K562 (cell line): ENCODE data around the gene NRROS. TPM values are rescaled to one million over a fixed set of nuclear protein-coding genes. Genes with fewer than 3 reads are reported as not detected.

Source experiments
- ATAC-seq: fragments of 200-7000 bp; cut with Tn5 transposase; 3 replicates; pipeline ENCODE4 v1.9.1; 2020; ENCODE audit warnings: moderate library complexity
- BruUV-seq: library from RNA; stranded (reverse); fragments of 400-500 nt; replicated peaks from 2 replicates; lab custom pipeline; 2021; lab: Mats Ljungman, UMichigan
- CTCF ChIA-PET: fragments of 300-600 bp; formaldehyde crosslinking; extraction: SDS; loops from one replicate; lab custom pipeline; 2021; ENCODE audit warnings: low intra/inter-chr PET ratio; lab: Yijun Ruan, JAX
- POLR2A ChIA-PET: fragments of 300-600, 350-650 bp; sonication (Branson Sonifier 250); formaldehyde crosslinking; extraction: SDS; loops from one replicate; lab custom pipeline; 2021; ENCODE audit warnings: antibody characterized with exemption, inconsistent platforms; lab: Yijun Ruan, JAX
- DNase-seq, 4 experiments: peaks; one replicate each; pipeline versions ENCODE4 v3.0.0 to v3.0.0-alpha.2; 2011 to 2018; ENCODE audit warnings: low spot score in 3 of 4, mixed read lengths in 3 of 4; ENCODE audit errors: extremely low read depth in 1 of 4
- FAIRE-seq: peaks from 2 replicates; lab custom pipeline; 2011; peaks lifted over from hg19 to GRCh38; lab: Jason Lieb, UNC
- H2AFZ ChIP-seq: 2 replicates; pipeline ENCODE4 v1.6.0; 2011; ENCODE audit warnings: low read depth, low read length, control low read depth, inconsistent platforms
- H3K27ac ChIP-seq: fragments of 200-600 bp; 3 replicates; pipeline ENCODE4 v1.8.0; 2011; ENCODE audit warnings: low read depth, mild to moderate bottlenecking, control low read depth, inconsistent platforms, low read length, moderate library complexity, mixed read lengths; ENCODE audit errors: extremely low read depth
- H3K27me3 ChIP-seq, 2 experiments: fragments of 300-600 bp in 1 of 2; 2 replicates in 1 of 2; 3 replicates in 1 of 2; pipeline versions ENCODE4 v1.6.0 to v1.8.0; 2011; ENCODE audit warnings: inconsistent platforms in 2 of 2, low read length in 2 of 2, mild to moderate bottlenecking in 1 of 2, mixed read lengths in 1 of 2, moderate library complexity in 1 of 2; ENCODE audit not compliant: control insufficient read depth in 2 of 2, insufficient read depth in 2 of 2
- H3K36me3 ChIP-seq: fragments of 300-600 bp; 3 replicates; pipeline ENCODE4 v1.8.0; 2011; ENCODE audit warnings: mild to moderate bottlenecking, low read length, inconsistent platforms; ENCODE audit not compliant: control insufficient read depth, insufficient read depth
- H3K4me1 ChIP-seq, 2 experiments: fragments of 200-600 bp in 1 of 2; replicated peaks in 1 of 2; 2 replicates in 1 of 2; 3 replicates in 1 of 2; pipeline versions ENCODE4 v1.5.1 to v1.8.0; 2011; ENCODE audit warnings: inconsistent platforms in 2 of 2, low read length in 2 of 2, mild to moderate bottlenecking in 1 of 2, mixed read lengths in 1 of 2, moderate library complexity in 1 of 2; ENCODE audit not compliant: control insufficient read depth in 2 of 2, insufficient read depth in 2 of 2
- H3K4me2 ChIP-seq: 2 replicates; pipeline ENCODE4 v1.6.1; 2011; ENCODE audit warnings: low read length, control low read depth, inconsistent platforms, mixed read lengths; ENCODE audit not compliant: insufficient read depth
- H3K4me3 ChIP-seq: fragments of 200-600 bp; sonication (generic), shearing (Covaris generic); 2 replicates; pipeline ENCODE4 v1.5.1; 2016; ENCODE audit warnings: control low read depth, inconsistent platforms
- H3K79me2 ChIP-seq: fragments of 200-600 bp; 3 replicates; pipeline ENCODE4 v1.8.0; 2011; ENCODE audit warnings: low read length, inconsistent platforms; ENCODE audit not compliant: control insufficient read depth, insufficient read depth
- H3K9ac ChIP-seq, 2 experiments: 2 replicates each; pipeline versions ENCODE4 v1.6.0 to v1.6.1; 2011; ENCODE audit warnings: low read depth in 2 of 2, low read length in 2 of 2, control low read depth in 1 of 2, inconsistent platforms in 1 of 2, mild to moderate bottlenecking in 1 of 2, mixed read lengths in 1 of 2; ENCODE audit not compliant: insufficient read depth in 1 of 2
- H3K9me1 ChIP-seq: one replicate; pipeline ENCODE4 v1.6.0; 2011; ENCODE audit warnings: inconsistent platforms, mild to moderate bottlenecking, low read length, moderate library complexity; ENCODE audit not compliant: control insufficient read depth, insufficient read depth
- H3K9me3 ChIP-seq: replicated peaks from 2 replicates; pipeline ENCODE4 v1.5.1; 2011; ENCODE audit warnings: low read depth, low read length, inconsistent platforms; ENCODE audit not compliant: control insufficient read depth, insufficient read depth
- H4K20me1 ChIP-seq: replicated peaks from 2 replicates; pipeline ENCODE4 v1.6.1; 2011; ENCODE audit warnings: low read length, inconsistent platforms, mixed read lengths; ENCODE audit not compliant: control insufficient read depth, insufficient read depth
- BCOR ChIP-seq: fragments of 450-650 bp; IDR thresholded peaks from 2 replicates; pipeline ENCODE4 v1.6.1; 2016
- FOXA3 ChIP-seq, 2 experiments: fragments of 450-650 bp in 1 of 2; sonication (generic) in 1 of 2; formaldehyde crosslinking; IDR thresholded peaks in 1 of 2; conservative IDR thresholded peaks in 1 of 2; 2 replicates each; pipeline versions ENCODE4 v1.4.0 to v1.8.0; 2020 to 2022; ENCODE audit warnings: mild to moderate bottlenecking in 2 of 2, missing genetic modification reagents in 1 of 2
- NFIX ChIP-seq: fragments of 250-450 bp; sonication (Bioruptor Pico); IDR thresholded peaks from 2 replicates; pipeline ENCODE4 v1.4.0; 2020; ENCODE audit warnings: low read depth, mild to moderate bottlenecking, moderate library complexity
- TBP ChIP-seq: optimal IDR thresholded peaks from 2 replicates; pipeline ENCODE3; 2011; ENCODE audit warnings: low read depth, low read length, improper control_type of control experiment
- THRAP3 ChIP-seq: fragments of 450-650 bp; IDR thresholded peaks from 2 replicates; pipeline ENCODE4 v1.6.1; 2016; ENCODE audit warnings: mild to moderate bottlenecking, inconsistent platforms, borderline replicate concordance
- U2AF1 ChIP-seq: fragments of 200-400 bp; formaldehyde crosslinking; optimal IDR thresholded peaks from 2 replicates; pipeline ENCODE3; 2017; ENCODE audit warnings: mild to moderate bottlenecking, low read depth, low read length, moderate library complexity
- ZNF146 ChIP-seq: IDR thresholded peaks from one replicate; pipeline ENCODE4 v1.6.1; 2018; ENCODE audit warnings: missing compliant biosample characterization; ENCODE audit not compliant: unreplicated experiment
- ZNF436 ChIP-seq: fragments of 250-450, 450-650 bp; sonication (Bioruptor Pico); formaldehyde crosslinking; IDR thresholded peaks from 2 replicates; pipeline ENCODE4 v1.7.0; 2020; ENCODE audit warnings: mild to moderate bottlenecking
- WGBS: fragments of 100-300 bp; shearing (Covaris generic); methylation state at CpG from one replicate; pipeline ENCODE4 v1.1.6; 2016; ENCODE audit warnings: low coverage, mixed read lengths; ENCODE audit not compliant: insufficient coverage; ENCODE audit errors: missing lambda C conversion rate; 5-methylcytosine and 5-hydroxymethylcytosine counted together
- in situ Hi-C: fragments of 300-500 bp; cut with MboI; formaldehyde crosslinking; loops from 4 replicates; pipeline ENCODE4 v1.15.0; 2018; ENCODE audit warnings: inconsistent platforms, mixed read lengths
- intact Hi-C: fragments of 100-400 bp; cut with micrococcal nuclease; formaldehyde crosslinking; loops from 2 replicates; pipeline ENCODE4 v1.14.2; 2022
- polyA plus RNA-seq, 8 experiments: library from polyadenylated mRNA; depleted of rRNA in 4 of 8; stranded (reverse) in 5 of 8; unstranded in 3 of 8; fragments of >200 nt; fragmentation: Nextera tagmentation in 2 of 8; fragmentation: Illumina TruSeq in 1 of 8; extraction: Ambion mirVana in 2 of 8; extraction: Trizol in 1 of 8; gene quantifications; 2 replicates each; pipeline versions ENCODE4 v1.2.1 to v1.2.3, GENCODE V29; 2011 to 2014; ENCODE audit warnings: inconsistent platforms in 1 of 8, missing spikeins in 1 of 8
- total RNA-seq, 7 experiments: library from RNA; depleted of rRNA in 6 of 7; stranded (reverse); fragments of >200 nt in 6 of 7; fragmentation: Illumina TruSeq in 2 of 7; extraction: Trizol in 2 of 7; gene quantifications; 2 replicates each; pipeline versions ENCODE4 v1.2.1 to v1.2.3, GENCODE V29; 2011 to 2021; ENCODE audit warnings: low replicate concordance in 1 of 7

NRROS gene
- total and polyA plus RNA-seq, 9 of the 15 experiments (the other 6 are each of a cell fraction or from before 2014, with no cell fraction given): 0.34 to 13.8 (median 3.8) TPM

DNA sequence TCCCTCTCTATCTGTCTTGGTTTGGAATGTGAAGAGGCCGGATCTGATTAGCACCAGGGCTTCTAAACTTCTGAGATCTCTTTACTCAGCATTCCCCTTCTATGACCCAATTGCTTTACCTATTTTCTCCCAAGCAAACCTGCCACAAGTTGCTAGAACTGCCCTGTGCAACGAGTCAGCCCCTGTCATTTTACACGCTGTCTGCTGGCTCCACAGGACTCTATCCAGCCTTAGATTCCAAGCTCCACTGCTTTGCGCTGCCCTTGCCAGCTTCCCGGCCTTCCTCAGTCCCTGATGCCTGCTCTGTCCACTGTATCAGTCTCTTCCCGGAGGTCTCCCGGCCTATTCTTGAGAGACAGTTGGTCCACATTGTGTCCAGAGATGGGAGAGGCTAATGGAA, 60.3 kb downstream of the NRROS start:
- Histone ChIP-seq H3K4me1 (peaks cover 0 to 7% of the 10 kb centered on the region in 2 experiments; a peak in 2 of 5 replicates), H3K4me2 (no peak overlapping the region), H2AFZ (0 out of 2 replicates have a peak overlapping the region, but pooled peaks have one; percentile 47), H4K20me1 (no peaks in the 10 kb centered on the region), H3K79me2 (no peaks in the 10 kb centered on the region), H3K9me3 (0 out of 2 replicates have a peak, but pooled peaks cover 2% of the 10 kb centered on the region), H3K9me1 (no peaks in the 10 kb centered on the region), H3K9ac (0 out of 4 replicates have a peak overlapping the region, but pooled peaks of 1 of the 2 experiments have one; percentile 31), H3K36me3 (no peaks in the 10 kb centered on the region), H3K27me3 (no peaks in the 10 kb centered on the region), H3K27ac (no peak overlapping the region), H3K4me3 (no peak overlapping the region)
- TF ChIP-seq ZNF146 (CRISPR knock-in tag) (no peak), THRAP3 (no peak), ZNF436 (no peak), BCOR (no peak), NFIX (CRISPR knock-in tag) (no peak), U2AF1 (no peak), FOXA3 (CRISPR knock-in tag; conservative IDR thresholded peaks at IDR 0.05 in 1 of 2, IDR thresholded peaks at IDR 0.05 in 1 of 2) (no peak), TBP (no peak)
- CTCF ChIA-PET: no interaction called here
- in situ Hi-C loops: no loop called here
- DNase-seq (no peak), FAIRE-seq (no peak), ATAC-seq (no peak)
- 51% methylated on average over 7 of the region's 7 CpGs for WGBS
- POLR2A ChIA-PET: no interaction called here
- intact Hi-C loops: no loop called here
- no TSS peak for BruUV-seq
